ENCODE results near the gene FLT3. TPM values are rescaled to one million over a fixed set of nuclear protein-coding genes. Genes with fewer than 3 reads are reported as not detected.

Gene FLT3
- polyA plus RNA-seq, 1 experiment, result not detected

GRCh38 chr13:27955014-27955591, 145.3 kb downstream of the FLT3 start:
- DNase-seq (ENCODE audit: low read depth), result no peak
- CTCF ChIA-PET, result interaction anchor here (1.2 to 2.8 kb wide), 16 partner anchors 8 to 701 kb away, joined by 3 to 27 read pairs (median 8); partner anchors contain the start of gene CDX2

GRCh38 chr13:27954406-27954851, 145.9 kb downstream of the FLT3 start:
- ChIA-PET CTCF (interaction anchor here (0.6 to 2.8 kb wide), 24 partner anchors 9 to 1008 kb away, joined by 3 to 27 read pairs (median 6); partner anchors contain the start of gene CDX2), POLR2A (no interaction called here)
- Histone ChIP-seq H3K36me3 (ENCODE audit: control insufficient read depth, insufficient read depth, low read length) (no peaks in the 10 kb centered on the region), H3K27me3 (ENCODE audit: control insufficient read depth, insufficient read depth, low read length) (peaks cover 13% of the 10 kb centered on the region), H3K4me3 (ENCODE audit: low read depth, low read length) (peak overlapping the region; percentile 43)
- DNase-seq (ENCODE audit: low read depth), result no peak
- TF ChIP-seq CTCF (IDR thresholded peaks at IDR 0.05; ENCODE audit: insufficient read depth, low read depth, low read length), result no peak

More at GRCh38 chr13:27955014-27955591, 145.3 kb downstream of the FLT3 start:
- POLR2A ChIA-PET, result no interaction called here
- no peak overlapping the region for H3K4me3 ChIP-seq (ENCODE audit: low read depth, low read length)
- no peaks in the 10 kb centered on the region for H3K36me3 ChIP-seq (ENCODE audit: control insufficient read depth, insufficient read depth, low read length)
- no peak for TF ChIP-seq CTCF (IDR thresholded peaks at IDR 0.05; ENCODE audit: insufficient read depth, low read depth, low read length)
- H3K27me3 ChIP-seq (ENCODE audit: control insufficient read depth, insufficient read depth, low read length), result peaks cover 13% of the 10 kb centered on the region

- ChIA-PET POLR2A (no interaction called here), CTCF (interaction anchor here (0.6 to 2.8 kb wide), 29 partner anchors 8 to 1007 kb away, joined by 3 to 27 read pairs (median 4); partner anchors contain the start of gene CDX2)
- Histone ChIP-seq H3K36me3 (ENCODE audit: control insufficient read depth, insufficient read depth, low read length) (no peaks in the 10 kb centered on the region), H3K4me3 (ENCODE audit: low read depth, low read length) (peak overlapping the region; percentile 43), H3K27me3 (ENCODE audit: control insufficient read depth, insufficient read depth, low read length) (peaks cover 13% of the 10 kb centered on the region)
- TF ChIP-seq CTCF (IDR thresholded peaks at IDR 0.05; ENCODE audit: insufficient read depth, low read depth, low read length), result peak; percentile 55
- no peak for DNase-seq (ENCODE audit: low read depth)
These were observed 146.5 kb downstream of the FLT3 start for GRCh38 chr13:27953676-27954405.

Small RNAs within 50 kb of the gene (small RNA-seq; reads per million reads assigned to genes)
- gene RN7SL272P (ENCODE audit: insufficient read length, low read depth, low replicate concordance), result not detected

Other genes with a start within 250 kb of the FLT3 start
- not detected in 2 replicates for gene PDX1, start 180.6 kb downstream of the FLT3 start, polyA plus RNA-seq (2011; rRNA removed)
- gene CDX2, start 131.3 kb downstream of the FLT3 start, polyA plus RNA-seq (2011; rRNA removed), result not detected in 2 replicates
- gene URAD, start 111.9 kb downstream of the FLT3 start, polyA plus RNA-seq (2011; rRNA removed), result not detected in 2 replicates
- gene PAN3, start 38.0 kb upstream of the FLT3 start, polyA plus RNA-seq (2011; rRNA removed), result 10.7 and 18.0 TPM in 2 replicates